MM.1S (cell line): Measurements from ENCODE around the gene HNRNPA0.

Experiments used
- DNase-seq: peaks from one replicate; pipeline ENCODE4 v3.0.0-alpha.2; 2015
- H2AFZ ChIP-seq: fragments of 300-600 bp; sonication (generic); 2 replicates; pipeline ENCODE4 v1.6.0; 2016; ENCODE audit warnings: antibody characterized with exemption, low read length
- H3F3A ChIP-seq: fragments of 300-600 bp; sonication (generic); 2 replicates; pipeline ENCODE4 v1.6.1; 2016; ENCODE audit warnings: mild to moderate bottlenecking, antibody characterized with exemption, low read length, moderate library complexity, mixed read lengths; ENCODE audit not compliant: insufficient read depth
- H3K27ac ChIP-seq: fragments of 300-600 bp; sonication (generic); 2 replicates; pipeline ENCODE4 v1.5.1; 2016; ENCODE audit warnings: mild to moderate bottlenecking, low read length
- H3K27me3 ChIP-seq: fragments of 300-600 bp; sonication (generic); replicated peaks from 2 replicates; pipeline ENCODE4 v1.6.0; 2016; ENCODE audit warnings: low read length; ENCODE audit not compliant: insufficient read depth
- H3K36me3 ChIP-seq: fragments of 300-600 bp; sonication (generic); replicated peaks from 2 replicates; pipeline ENCODE4 v1.6.1; 2016; ENCODE audit warnings: mild to moderate bottlenecking, low read length, mixed read lengths; ENCODE audit not compliant: insufficient read depth
- H3K4me1 ChIP-seq: fragments of 300-600 bp; sonication (generic); 2 replicates; pipeline ENCODE4 v1.6.1; 2016; ENCODE audit warnings: low read length, mixed read lengths
- H3K4me2 ChIP-seq: fragments of 300-600 bp; sonication (generic); 2 replicates; pipeline ENCODE4 v1.6.0; 2016; ENCODE audit warnings: low read depth, low read length
- H3K4me3 ChIP-seq: fragments of 300-600 bp; sonication (generic); 2 replicates; pipeline ENCODE4 v1.5.1; 2016; ENCODE audit warnings: low read length, mixed read lengths
- H3K79me2 ChIP-seq: fragments of 300-600 bp; sonication (generic); 2 replicates; pipeline ENCODE4 v1.6.1; 2016; ENCODE audit warnings: mixed run types, low read length, mixed read lengths
- H3K9ac ChIP-seq: fragments of 300-600 bp; sonication (generic); 2 replicates; pipeline ENCODE4 v1.6.1; 2016; ENCODE audit warnings: low read length, mixed read lengths
- H3K9me2 ChIP-seq: fragments of 300-600 bp; sonication (generic); replicated peaks from 2 replicates; pipeline ENCODE4 v1.6.1; 2016; ENCODE audit warnings: mild to moderate bottlenecking, low read length, mixed read lengths; ENCODE audit not compliant: insufficient read depth
- H3K9me3 ChIP-seq: fragments of 300-600 bp; sonication (generic); replicated peaks from 2 replicates; pipeline ENCODE4 v1.6.1; 2016; ENCODE audit warnings: mild to moderate bottlenecking, low read length, mixed read lengths; ENCODE audit not compliant: insufficient read depth
- H4K20me1 ChIP-seq: fragments of 300-600 bp; sonication (generic); 2 replicates; pipeline ENCODE4 v1.6.1; 2016; ENCODE audit warnings: mild to moderate bottlenecking, low read length, moderate library complexity, mixed read lengths; ENCODE audit not compliant: insufficient read depth
- CTCF ChIP-seq: fragments of 300-600 bp; sonication (generic); IDR thresholded peaks from 2 replicates; pipeline ENCODE4 v1.5.1; 2016; ENCODE audit warnings: antibody characterized with exemption, low read length, mixed read lengths
- EZH2 ChIP-seq: fragments of 300-600 bp; sonication (generic); optimal IDR thresholded peaks from 2 replicates; pipeline ENCODE3; 2017; ENCODE audit warnings: low read depth, mild to moderate bottlenecking, antibody characterized with exemption, low read length, mixed read lengths
- EZH2phosphoT487 ChIP-seq: fragments of 300-600 bp; sonication (generic); IDR thresholded peaks from 2 replicates; pipeline ENCODE4 v1.6.1; 2018; ENCODE audit warnings: antibody characterized with exemption, low read length

HNRNPA0 gene

GRCh38 chr5:137700282-137700680, 53.9 kb downstream of the HNRNPA0 start:
- H3K27ac ChIP-seq, result no peak overlapping the region
- no peak for DNase-seq
- no peaks in the 10 kb centered on the region for H3K9me3 ChIP-seq
- H3K9me2 ChIP-seq, result no peaks in the 10 kb centered on the region
- no peak for TF ChIP-seq CTCF
- TF ChIP-seq EZH2phosphoT487, result no peak
- TF ChIP-seq EZH2, result no peak
- no peak overlapping the region for H3K9ac ChIP-seq
- H3F3A ChIP-seq, result no peaks in the 10 kb centered on the region
- H3K4me1 ChIP-seq, result no peaks in the 10 kb centered on the region
- no peak overlapping the region for H3K4me3 ChIP-seq
- no peaks in the 10 kb centered on the region for H3K79me2 ChIP-seq
- no peak overlapping the region for H2AFZ ChIP-seq
- H3K36me3 ChIP-seq, result no peaks in the 10 kb centered on the region
- no peaks in the 10 kb centered on the region for H3K27me3 ChIP-seq
- H4K20me1 ChIP-seq, result no peaks in the 10 kb centered on the region
- H3K4me2 ChIP-seq, result no peak overlapping the region

GRCh38 chr5:137699336-137700281, 54.6 kb downstream of the HNRNPA0 start:
- no peak overlapping the region for H3K4me3 ChIP-seq
- no peak overlapping the region for H2AFZ ChIP-seq
- no peak overlapping the region for H3K9ac ChIP-seq
- no peaks in the 10 kb centered on the region for H3K9me3 ChIP-seq
- H4K20me1 ChIP-seq, result no peaks in the 10 kb centered on the region
- no peaks in the 10 kb centered on the region for H3K36me3 ChIP-seq
- no peak for DNase-seq
- H3K9me2 ChIP-seq, result no peaks in the 10 kb centered on the region
- H3K4me2 ChIP-seq, result no peak overlapping the region
- no peak overlapping the region for H3K27ac ChIP-seq
- TF ChIP-seq EZH2, result no peak
- TF ChIP-seq CTCF, result no peak
- no peak for TF ChIP-seq EZH2phosphoT487
- H3K4me1 ChIP-seq, result no peaks in the 10 kb centered on the region
- H3F3A ChIP-seq, result no peaks in the 10 kb centered on the region
- no peaks in the 10 kb centered on the region for H3K79me2 ChIP-seq
- no peaks in the 10 kb centered on the region for H3K27me3 ChIP-seq

- Histone ChIP-seq H3K9ac (no peak overlapping the region), H3K4me1 (0 out of 2 replicates have a peak, but pooled peaks cover 5% of the 10 kb centered on the region), H4K20me1 (no peaks in the 10 kb centered on the region), H3K4me3 (no peak overlapping the region), H3K9me2 (no peaks in the 10 kb centered on the region), H3K4me2 (no peak overlapping the region), H3K79me2 (no peaks in the 10 kb centered on the region), H2AFZ (no peak overlapping the region), H3K9me3 (no peaks in the 10 kb centered on the region), H3F3A (no peaks in the 10 kb centered on the region), H3K36me3 (no peaks in the 10 kb centered on the region), H3K27ac (no peak overlapping the region), H3K27me3 (no peaks in the 10 kb centered on the region)
- TF ChIP-seq EZH2phosphoT487 (no peak), CTCF (no peak), EZH2 (no peak)
- DNase-seq, result no peak
These were observed 57.7 kb downstream of the HNRNPA0 start for GRCh38 chr5:137696481-137696880.
